Measurements from ENCODE around the gene SLC28A3. TPM values are rescaled to one million over a fixed set of nuclear protein-coding genes. Genes with fewer than 3 reads are reported as not detected.

The SLC28A3 gene
- total RNA-seq, 1 experiment from 2014 or later = not detected

DNA sequence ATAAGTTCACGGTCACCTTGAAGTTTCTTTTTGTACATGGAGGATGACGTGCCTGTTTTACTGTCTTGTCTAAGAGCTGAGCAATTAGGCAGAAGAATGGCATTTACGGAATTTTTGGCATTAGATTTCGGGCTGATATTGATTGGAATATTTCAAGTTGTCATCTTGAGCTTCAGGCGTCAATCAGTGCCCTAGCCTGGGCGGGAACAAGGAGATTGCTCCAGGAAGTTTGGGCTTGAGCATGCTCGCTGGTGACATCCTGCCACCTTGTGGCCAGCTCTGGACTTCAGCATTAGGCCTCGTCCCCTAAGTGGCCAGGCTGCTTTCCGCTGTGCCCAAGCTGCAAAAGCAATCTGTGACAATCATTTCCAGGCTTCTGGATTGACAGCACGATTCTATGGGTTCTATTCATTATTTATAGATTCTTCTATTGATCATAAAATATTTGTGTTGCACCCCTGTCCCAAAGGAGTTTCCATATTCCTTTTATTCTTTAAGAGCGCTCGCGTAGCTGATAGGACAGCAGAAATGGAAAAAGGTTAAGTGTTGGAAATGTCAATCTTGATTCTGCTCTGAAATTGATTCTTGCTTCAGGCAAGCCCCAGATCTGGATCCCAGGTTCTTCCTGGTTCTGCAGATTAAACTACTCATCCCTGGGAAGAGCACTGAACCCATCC, 79.3 kb downstream of the SLC28A3 start:
- no peaks in the 10 kb centered on the region for H3K4me1 ChIP-seq (ENCODE audit: control insufficient read depth, insufficient read depth, low read length)
- no TSS peak for BruUV-seq (replicated peaks)
- DNase-seq (ENCODE audit: low read depth, low spot score) = peak; percentile 59
- ChIA-PET POLR2A (interaction anchor here (0.6 kb wide), 1 partner anchor 9 kb away, joined by 6 read pairs; no protein-coding TSS in a partner anchor), CTCF (interaction anchor here (0.5 to 1.3 kb wide), 4 partner anchors 311 to 352 kb away, joined by 4 to 6 read pairs (median 4); no protein-coding TSS in a partner anchor)
- no peak overlapping the region for H3K27ac ChIP-seq (ENCODE audit: low read length)
- ATAC-seq = peak; percentile 98
- intact Hi-C loops (cut with micrococcal nuclease; ENCODE audit: unreplicated experiment) (loop anchor here (2.0 to 5.0 kb wide), 2 partner anchors 322 to 424 kb away; no protein-coding TSS in a partner anchor), in situ Hi-C loops (cut with HindIII; ENCODE audit: low pct_unique_long_range_greater_than_20kb, low sequenced_read_pairs) (no loop called here)
- H3K27me3 ChIP-seq (ENCODE audit: control insufficient read depth, insufficient read depth, low read length) = peaks cover 5% of the 10 kb centered on the region
- no peaks in the 10 kb centered on the region for H3K9me3 ChIP-seq (ENCODE audit: control insufficient read depth, insufficient read depth, low read depth, low read length)
- TF ChIP-seq, protein P1, sequence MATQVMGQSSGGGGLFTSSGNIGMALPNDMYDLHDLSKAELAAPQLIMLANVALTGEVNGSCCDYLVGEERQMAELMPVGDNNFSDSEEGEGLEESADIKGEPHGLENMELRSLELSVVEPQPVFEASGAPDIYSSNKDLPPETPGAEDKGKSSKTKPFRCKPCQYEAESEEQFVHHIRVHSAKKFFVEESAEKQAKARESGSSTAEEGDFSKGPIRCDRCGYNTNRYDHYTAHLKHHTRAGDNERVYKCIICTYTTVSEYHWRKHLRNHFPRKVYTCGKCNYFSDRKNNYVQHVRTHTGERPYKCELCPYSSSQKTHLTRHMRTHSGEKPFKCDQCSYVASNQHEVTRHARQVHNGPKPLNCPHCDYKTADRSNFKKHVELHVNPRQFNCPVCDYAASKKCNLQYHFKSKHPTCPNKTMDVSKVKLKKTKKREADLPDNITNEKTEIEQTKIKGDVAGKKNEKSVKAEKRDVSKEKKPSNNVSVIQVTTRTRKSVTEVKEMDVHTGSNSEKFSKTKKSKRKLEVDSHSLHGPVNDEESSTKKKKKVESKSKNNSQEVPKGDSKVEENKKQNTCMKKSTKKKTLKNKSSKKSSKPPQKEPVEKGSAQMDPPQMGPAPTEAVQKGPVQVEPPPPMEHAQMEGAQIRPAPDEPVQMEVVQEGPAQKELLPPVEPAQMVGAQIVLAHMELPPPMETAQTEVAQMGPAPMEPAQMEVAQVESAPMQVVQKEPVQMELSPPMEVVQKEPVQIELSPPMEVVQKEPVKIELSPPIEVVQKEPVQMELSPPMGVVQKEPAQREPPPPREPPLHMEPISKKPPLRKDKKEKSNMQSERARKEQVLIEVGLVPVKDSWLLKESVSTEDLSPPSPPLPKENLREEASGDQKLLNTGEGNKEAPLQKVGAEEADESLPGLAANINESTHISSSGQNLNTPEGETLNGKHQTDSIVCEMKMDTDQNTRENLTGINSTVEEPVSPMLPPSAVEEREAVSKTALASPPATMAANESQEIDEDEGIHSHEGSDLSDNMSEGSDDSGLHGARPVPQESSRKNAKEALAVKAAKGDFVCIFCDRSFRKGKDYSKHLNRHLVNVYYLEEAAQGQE (IDR thresholded peaks at IDR 0.05; ENCODE audit: insufficient read depth in 1 of 2, low read depth in 2 of 2, low read length in 1 of 2) = no peak
- TF ChIP-seq POLR2AphosphoS5 (IDR thresholded peaks at IDR 0.05; ENCODE audit: low read depth, low read length) (no peak), SIN3A (IDR thresholded peaks at IDR 0.05; ENCODE audit: borderline replicate concordance, insufficient read depth, low read depth, low read length) (no peak), TCF7L2 (IDR thresholded peaks at IDR 0.05; ENCODE audit: low read depth, low read length) (no peak)
- TF ChIP-seq, protein P2, sequence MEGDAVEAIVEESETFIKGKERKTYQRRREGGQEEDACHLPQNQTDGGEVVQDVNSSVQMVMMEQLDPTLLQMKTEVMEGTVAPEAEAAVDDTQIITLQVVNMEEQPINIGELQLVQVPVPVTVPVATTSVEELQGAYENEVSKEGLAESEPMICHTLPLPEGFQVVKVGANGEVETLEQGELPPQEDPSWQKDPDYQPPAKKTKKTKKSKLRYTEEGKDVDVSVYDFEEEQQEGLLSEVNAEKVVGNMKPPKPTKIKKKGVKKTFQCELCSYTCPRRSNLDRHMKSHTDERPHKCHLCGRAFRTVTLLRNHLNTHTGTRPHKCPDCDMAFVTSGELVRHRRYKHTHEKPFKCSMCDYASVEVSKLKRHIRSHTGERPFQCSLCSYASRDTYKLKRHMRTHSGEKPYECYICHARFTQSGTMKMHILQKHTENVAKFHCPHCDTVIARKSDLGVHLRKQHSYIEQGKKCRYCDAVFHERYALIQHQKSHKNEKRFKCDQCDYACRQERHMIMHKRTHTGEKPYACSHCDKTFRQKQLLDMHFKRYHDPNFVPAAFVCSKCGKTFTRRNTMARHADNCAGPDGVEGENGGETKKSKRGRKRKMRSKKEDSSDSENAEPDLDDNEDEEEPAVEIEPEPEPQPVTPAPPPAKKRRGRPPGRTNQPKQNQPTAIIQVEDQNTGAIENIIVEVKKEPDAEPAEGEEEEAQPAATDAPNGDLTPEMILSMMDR (IDR thresholded peaks at IDR 0.05) = peak; percentile 86
- no peaks in the 10 kb centered on the region for H3K36me3 ChIP-seq (ENCODE audit: control insufficient read depth, insufficient read depth, low read length)
- no peak overlapping the region for H3K4me3 ChIP-seq (ENCODE audit: low read depth in 2 of 2, low read length in 2 of 2)

DNA sequence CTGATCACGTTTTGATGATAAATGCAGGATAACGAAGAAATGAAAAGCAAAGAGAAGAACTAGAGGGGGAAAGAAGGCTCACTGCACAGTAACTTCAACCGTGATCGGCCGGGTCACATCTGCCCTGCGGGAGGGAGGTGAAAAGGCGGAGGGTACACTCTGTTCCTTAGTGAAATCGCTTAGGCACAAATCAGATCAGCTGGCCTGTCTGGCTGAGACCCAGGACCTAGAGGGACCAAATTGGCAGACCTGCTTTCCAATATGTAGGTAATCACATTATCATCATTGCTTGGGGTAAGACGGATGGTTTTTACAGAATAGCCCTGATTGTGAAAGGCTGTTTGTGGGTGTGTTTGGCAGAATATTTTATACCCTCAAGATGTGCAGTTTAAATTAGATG, 82.2 kb downstream of the SLC28A3 start:
- in situ Hi-C loops (cut with HindIII; ENCODE audit: low pct_unique_long_range_greater_than_20kb, low sequenced_read_pairs) (no loop called here), intact Hi-C loops (cut with micrococcal nuclease; ENCODE audit: unreplicated experiment) (no loop called here)
- TF ChIP-seq, protein P2 (IDR thresholded peaks at IDR 0.05) = no peak
- TF ChIP-seq, protein P1 (IDR thresholded peaks at IDR 0.05; ENCODE audit: insufficient read depth in 1 of 2, low read depth in 2 of 2, low read length in 1 of 2) = no peak
- TF ChIP-seq TCF7L2 (IDR thresholded peaks at IDR 0.05; ENCODE audit: low read depth, low read length) = no peak
- no peak for TF ChIP-seq SIN3A (IDR thresholded peaks at IDR 0.05; ENCODE audit: borderline replicate concordance, insufficient read depth, low read depth, low read length)
- no peak for TF ChIP-seq POLR2AphosphoS5 (IDR thresholded peaks at IDR 0.05; ENCODE audit: low read depth, low read length)
- no peaks in the 10 kb centered on the region for H3K36me3 ChIP-seq (ENCODE audit: control insufficient read depth, insufficient read depth, low read length)
- no peaks in the 10 kb centered on the region for H3K4me1 ChIP-seq (ENCODE audit: control insufficient read depth, insufficient read depth, low read length)
- H3K4me3 ChIP-seq (ENCODE audit: low read depth in 2 of 2, low read length in 2 of 2) = no peak overlapping the region
- DNase-seq (ENCODE audit: low read depth, low spot score) (no peak), ATAC-seq (no peak)
- BruUV-seq (replicated peaks) = no TSS peak
- H3K9me3 ChIP-seq (ENCODE audit: control insufficient read depth, insufficient read depth, low read depth, low read length) = no peaks in the 10 kb centered on the region
- CTCF ChIA-PET = no interaction called here
- H3K27ac ChIP-seq (ENCODE audit: low read length) = no peak overlapping the region
- no peaks in the 10 kb centered on the region; the same call in 1 of the 2 replicates for H3K27me3 ChIP-seq (ENCODE audit: control insufficient read depth, insufficient read depth, low read length)
- POLR2A ChIA-PET = no interaction called here
